Mesothelial cell of epicardium (in vitro differentiated cells): ENCODE results near the gene MAP1LC3B. TPM values are rescaled to one million over a fixed set of nuclear protein-coding genes. Genes with fewer than 3 reads are reported as not detected.
A peak's percentile ranks its signal among the peaks of the same experiment; 100 is the strongest.

Experiments used
- DNase-seq, 2 experiments: peaks; one replicate each; pipeline ENCODE4 v3.0.0; 2021; ENCODE audit warnings: low spot score in 2 of 2; ENCODE audit not compliant: unreplicated experiment in 2 of 2
- H3K27ac Mint-ChIP-seq: 2 replicates; pipeline ENCODE4 v1.8.0; 2021; ENCODE audit warnings: mixed read lengths
- H3K27me3 Mint-ChIP-seq: 2 replicates; pipeline ENCODE4 v1.8.0; 2021; ENCODE audit warnings: low read depth, mixed read lengths
- H3K36me3 Mint-ChIP-seq: 2 replicates; pipeline ENCODE4 v1.8.0; 2021; ENCODE audit warnings: mixed read lengths
- H3K4me1 Mint-ChIP-seq: 2 replicates; pipeline ENCODE4 v1.8.0; 2021; ENCODE audit warnings: mixed read lengths
- H3K4me3 Mint-ChIP-seq: 2 replicates; pipeline ENCODE4 v1.8.0; 2021; ENCODE audit warnings: mild to moderate bottlenecking, moderate library complexity, mixed read lengths
- H3K9me3 Mint-ChIP-seq: 2 replicates; pipeline ENCODE4 v1.8.0; 2021; ENCODE audit warnings: mixed read lengths
- CTCF ChIP-seq: fragments of 200-600 bp; sonication (generic); IDR thresholded peaks from one replicate; pipeline ENCODE4 v1.5.0; 2021; ENCODE audit warnings: antibody characterized with exemption; ENCODE audit not compliant: unreplicated experiment
- total RNA-seq: library from RNA; stranded (reverse); gene quantifications from 3 replicates; pipeline ENCODE4 v1.2.1, GENCODE V29; 2021

MAP1LC3B gene
- total RNA-seq, 1 donor from 2014 or later: 41.6 TPM

GRCh38 chr16:87409153-87409552 is 17.0 kb downstream of the MAP1LC3B start:
- Mint-ChIP-seq H3K36me3 (peaks cover 28% of the 10 kb centered on the region), H3K4me1 (no peaks in the 10 kb centered on the region), H3K27me3 (no peaks in the 10 kb centered on the region), H3K27ac (peak overlapping the region; percentile 16), H3K9me3 (no peaks in the 10 kb centered on the region), H3K4me3 (no peak overlapping the region)
- DNase-seq: no peak
- no peak for TF ChIP-seq CTCF

- H3K27ac Mint-ChIP-seq: no peak overlapping the region
- no peaks in the 10 kb centered on the region for H3K9me3 Mint-ChIP-seq
These were observed 17.6 kb downstream of the MAP1LC3B start for GRCh38 chr16:87409781-87410180.

GRCh38 chr16:87410530-87410929 is 18.4 kb downstream of the MAP1LC3B start:
- DNase-seq: no peak
- no peak overlapping the region for H3K27ac Mint-ChIP-seq

More at GRCh38 chr16:87409781-87410180, 17.6 kb downstream of the MAP1LC3B start:
- Mint-ChIP-seq H3K4me3 (no peak overlapping the region), H3K27me3 (no peaks in the 10 kb centered on the region), H3K4me1 (no peaks in the 10 kb centered on the region), H3K36me3 (peaks cover 28% of the 10 kb centered on the region)
- DNase-seq: no peak
- TF ChIP-seq CTCF: no peak

GRCh38 chr16:87410968-87411367 is 18.8 kb downstream of the MAP1LC3B start:
- no peak for DNase-seq
- H3K4me1 Mint-ChIP-seq: no peaks in the 10 kb centered on the region
- no peaks in the 10 kb centered on the region for H3K9me3 Mint-ChIP-seq
- H3K27me3 Mint-ChIP-seq: no peaks in the 10 kb centered on the region
- H3K36me3 Mint-ChIP-seq: peaks cover 24% of the 10 kb centered on the region
- no peak overlapping the region for H3K27ac Mint-ChIP-seq
- no peak for TF ChIP-seq CTCF
- no peak overlapping the region for H3K4me3 Mint-ChIP-seq

More at GRCh38 chr16:87410530-87410929, 18.4 kb downstream of the MAP1LC3B start:
- Mint-ChIP-seq H3K4me3 (no peak overlapping the region), H3K36me3 (peaks cover 26% of the 10 kb centered on the region), H3K9me3 (no peaks in the 10 kb centered on the region), H3K27me3 (no peaks in the 10 kb centered on the region), H3K4me1 (no peaks in the 10 kb centered on the region)
- TF ChIP-seq CTCF: no peak

GRCh38 chr16:87411375-87412271 is 19.5 kb downstream of the MAP1LC3B start:
- H3K9me3 Mint-ChIP-seq: no peaks in the 10 kb centered on the region
- no peak overlapping the region for H3K4me3 Mint-ChIP-seq
- no peak for DNase-seq
- no peak for TF ChIP-seq CTCF
- peaks cover 22% of the 10 kb centered on the region for H3K36me3 Mint-ChIP-seq
- H3K4me1 Mint-ChIP-seq: no peaks in the 10 kb centered on the region
- no peaks in the 10 kb centered on the region for H3K27me3 Mint-ChIP-seq
- H3K27ac Mint-ChIP-seq: no peak overlapping the region
